C4-2B (cell line): ENCODE data around the gene MAP3K7CL.

ENCODE experiments used
- CTCF ChIP-seq: fragments of 450-650 bp; conservative IDR thresholded peaks from 2 replicates; pipeline ENCODE4 v1.5.1; 2017; ENCODE audit warnings: mild to moderate bottlenecking
- ZFX ChIP-seq: fragments of 450-650 bp; IDR thresholded peaks from 2 replicates; pipeline ENCODE4 v1.6.1; 2017

- TF ChIP-seq ZFX (no peak), CTCF (no peak)
These were observed 13.0 kb upstream of the MAP3K7CL start for GRCh38 chr21:29117372-29117955.
